Panc1 (cell line): ENCODE results near the gene NPAS3.

Source experiments
- CTCF ChIP-seq: fragments of 450-650 bp; IDR thresholded peaks from 2 replicates; pipeline ENCODE4 v1.5.1; 2017; ENCODE audit warnings: mild to moderate bottlenecking
- POLR2AphosphoS5 ChIP-seq: IDR thresholded peaks from 2 replicates; pipeline ENCODE4 v1.6.1; 2012; ENCODE audit warnings: mild to moderate bottlenecking, low read depth, low read length, moderate library complexity
- REST ChIP-seq, 2 experiments: IDR thresholded peaks; 2 replicates each; pipeline ENCODE4 v1.6.1; 2011 to 2012; ENCODE audit warnings: low read depth in 2 of 2, control low read depth in 1 of 2, low read length in 1 of 2, mild to moderate bottlenecking in 1 of 2, moderate library complexity in 1 of 2; ENCODE audit not compliant: insufficient read depth in 1 of 2
- SIN3A ChIP-seq: IDR thresholded peaks from 2 replicates; pipeline ENCODE4 v1.6.1; 2012; ENCODE audit warnings: low read depth, mild to moderate bottlenecking, low read length, moderate library complexity, borderline replicate concordance; ENCODE audit not compliant: insufficient read depth

GRCh38 chr14:33836900-33837577 lies 898.4 kb downstream of the NPAS3 start:
- TF ChIP-seq CTCF (no peak), POLR2AphosphoS5 (no peak), SIN3A (no peak), REST (IDR thresholded peaks at IDR 0.05; ENCODE audit: insufficient read depth in 1 of 2, low read depth in 2 of 2, low read length in 1 of 2) (no peak)
